IPS-11a (cell line): ENCODE results near the gene LPIN3.

Experiments used
- H3K4me3 ChIP-seq: one replicate; pipeline ENCODE4 v1.5.1; 2013; ENCODE audit warnings: low read depth, low read length, control low read depth

The LPIN3 gene

GRCh38 chr20:41348430-41349172 is 8.0 kb downstream of the LPIN3 start:
- no peak overlapping the region for H3K4me3 ChIP-seq

- H3K4me3 ChIP-seq: no peak overlapping the region
Measured at GRCh38 chr20:41349266-41349665, 8.6 kb downstream of the LPIN3 start.

GRCh38 chr20:41349943-41350342 is 9.3 kb downstream of the LPIN3 start:
- no peak overlapping the region for H3K4me3 ChIP-seq

- H3K4me3 ChIP-seq: no peak overlapping the region
Measured at GRCh38 chr20:41350408-41350962, 9.9 kb downstream of the LPIN3 start.

GRCh38 chr20:41352106-41352505 is 11.5 kb downstream of the LPIN3 start:
- H3K4me3 ChIP-seq: no peak overlapping the region

- no peak overlapping the region for H3K4me3 ChIP-seq
Measured at GRCh38 chr20:41352666-41353065, 12.0 kb downstream of the LPIN3 start.

DNA sequence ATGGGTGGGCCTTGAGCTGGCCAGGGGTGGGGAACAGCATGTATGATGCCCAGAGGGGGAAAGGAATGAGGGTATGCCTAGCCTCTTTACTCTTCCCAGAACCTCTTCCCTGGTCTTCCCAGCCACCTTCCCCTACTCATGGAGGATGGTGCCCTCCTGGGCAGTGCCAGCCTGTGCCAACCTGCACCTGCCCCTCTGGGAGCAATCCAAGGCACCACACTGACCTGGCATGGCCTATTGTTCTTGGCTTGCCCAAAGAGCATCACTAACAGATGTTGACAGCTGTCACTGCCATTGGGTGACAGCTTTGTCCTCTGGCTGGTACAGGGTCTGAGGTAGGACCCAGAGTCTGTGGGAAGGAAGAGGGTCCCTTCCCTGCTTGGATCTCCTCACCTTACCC is 12.9 kb downstream of the LPIN3 start:
- H3K4me3 ChIP-seq: no peak overlapping the region

- no peak overlapping the region for H3K4me3 ChIP-seq
Measured at GRCh38 chr20:41355192-41355591, 14.6 kb downstream of the LPIN3 start.

GRCh38 chr20:41355598-41356203 is 15.1 kb downstream of the LPIN3 start:
- H3K4me3 ChIP-seq: no peak overlapping the region

DNA sequence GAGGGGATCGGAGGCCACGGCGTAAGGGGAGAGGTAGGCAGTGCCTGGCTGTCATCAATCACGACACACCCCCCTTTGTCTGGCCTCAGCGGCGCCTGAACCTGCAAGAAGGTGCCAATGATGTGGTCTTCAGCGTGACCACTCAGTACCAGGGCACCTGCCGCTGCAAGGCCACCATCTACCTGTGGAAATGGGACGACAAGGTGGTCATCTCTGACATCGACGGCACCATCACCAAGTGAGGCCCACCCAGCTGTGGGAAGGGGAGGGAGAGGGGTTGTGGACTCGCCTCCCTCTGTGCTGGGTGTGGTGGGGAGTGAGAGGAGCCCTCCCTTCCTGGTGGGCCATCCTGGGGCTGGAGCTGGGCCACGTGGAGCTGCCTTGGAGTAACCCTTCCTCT is 16.3 kb downstream of the LPIN3 start:
- H3K4me3 ChIP-seq: no peak overlapping the region

DNA sequence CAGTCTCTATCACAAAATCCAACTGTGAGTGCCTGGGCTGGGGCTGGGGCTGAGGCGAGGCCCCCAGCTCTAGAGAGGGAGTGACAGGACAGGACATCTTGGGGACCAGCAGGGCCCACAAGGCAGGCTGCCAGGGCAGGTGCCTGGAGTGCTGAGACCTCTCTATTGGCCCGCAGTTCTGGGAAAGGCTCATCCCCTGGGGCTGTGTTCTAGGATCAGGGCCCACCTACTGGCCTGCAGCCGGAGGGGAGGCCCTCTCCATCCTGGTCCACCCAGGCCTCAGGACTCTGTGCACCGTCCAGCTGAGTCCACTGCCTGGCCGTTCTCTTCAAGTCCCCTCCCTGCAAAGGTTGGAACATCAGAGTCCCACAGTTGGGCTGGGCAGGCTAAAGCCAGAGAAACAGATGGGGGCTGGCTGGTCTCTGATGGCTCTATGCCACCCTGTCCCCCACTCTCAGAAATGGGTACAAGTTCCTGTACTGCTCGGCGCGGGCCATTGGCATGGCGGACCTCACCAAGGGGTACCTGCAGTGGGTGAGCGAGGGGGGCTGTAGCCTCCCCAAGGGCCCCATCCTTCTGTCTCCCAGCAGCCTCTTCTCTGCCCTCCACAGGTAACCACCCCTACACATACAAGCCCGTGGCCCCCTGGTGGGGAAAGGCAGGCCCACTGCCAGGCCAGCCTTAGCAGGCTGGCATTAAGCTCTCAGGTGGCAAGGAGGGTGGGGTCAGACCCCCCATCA is 17.0 kb downstream of the LPIN3 start:
- no peak overlapping the region for H3K4me3 ChIP-seq

DNA sequence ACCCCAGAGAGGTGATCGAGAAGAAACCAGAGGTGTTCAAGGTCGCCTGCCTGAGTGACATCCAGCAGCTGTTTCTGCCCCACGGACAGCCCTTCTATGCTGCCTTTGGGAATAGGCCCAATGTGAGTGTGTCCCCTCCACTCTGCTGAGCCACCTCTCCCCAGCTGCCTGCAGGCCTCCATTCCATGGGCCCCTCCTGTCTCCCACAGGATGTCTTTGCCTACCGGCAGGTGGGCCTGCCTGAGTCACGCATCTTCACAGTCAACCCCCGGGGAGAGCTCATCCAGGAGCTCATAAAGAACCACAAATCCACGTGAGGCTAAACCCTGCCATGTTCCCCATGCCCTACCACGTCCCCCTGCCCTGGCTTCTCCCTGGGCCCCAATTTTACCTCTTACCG is 17.6 kb downstream of the LPIN3 start:
- H3K4me3 ChIP-seq: no peak overlapping the region

- no peak overlapping the region for H3K4me3 ChIP-seq
Measured at GRCh38 chr20:41358717-41359116, 18.1 kb downstream of the LPIN3 start.

GRCh38 chr20:41359541-41360011 is 19.0 kb downstream of the LPIN3 start:
- no peak overlapping the region for H3K4me3 ChIP-seq

- no peak overlapping the region for H3K4me3 ChIP-seq
Measured at GRCh38 chr20:41360831-41361756, 20.5 kb downstream of the LPIN3 start.

- H3K4me3 ChIP-seq: no peak overlapping the region
Measured at GRCh38 chr20:41361757-41362747, 21.4 kb downstream of the LPIN3 start.

- H3K4me3 ChIP-seq: no peak overlapping the region
Measured at GRCh38 chr20:41362748-41363140, 22.1 kb downstream of the LPIN3 start.

DNA sequence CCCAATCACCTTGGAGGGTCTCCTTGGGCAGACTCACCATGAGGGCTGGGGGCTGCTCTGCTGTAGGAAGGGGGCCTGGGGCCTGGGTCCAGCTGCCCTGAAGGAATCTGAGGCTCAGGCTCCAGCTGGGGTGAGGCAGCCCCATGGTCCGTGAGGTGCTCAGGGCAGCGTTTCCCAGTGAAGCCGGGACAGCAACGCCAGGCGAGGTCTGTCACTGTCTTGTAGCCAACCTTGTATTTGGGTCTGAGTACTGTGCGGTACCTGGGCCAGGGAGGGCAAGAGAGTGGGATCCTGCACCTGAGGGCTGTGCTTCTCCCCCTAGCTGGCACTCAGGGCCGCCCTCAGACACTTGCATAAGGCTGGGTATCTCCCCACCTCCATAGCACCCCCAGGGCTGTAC is 23.0 kb downstream of the LPIN3 start:
- no peak overlapping the region for H3K4me3 ChIP-seq

GRCh38 chr20:41364236-41364855 is 23.7 kb downstream of the LPIN3 start:
- H3K4me3 ChIP-seq: no peak overlapping the region
